K562 (cell line): ENCODE measurements around the gene MYOM3. TPM values are rescaled to one million over a fixed set of nuclear protein-coding genes. Genes with fewer than 3 reads are reported as not detected.
A peak's percentile ranks its signal among the peaks of the same experiment; 100 is the strongest.

ENCODE experiments used
- ATAC-seq: fragments of 200-7000 bp; cut with Tn5 transposase; 3 replicates; pipeline ENCODE4 v1.9.1; 2020; ENCODE audit warnings: moderate library complexity
- BruUV-seq: library from RNA; stranded (reverse); fragments of 400-500 nt; replicated peaks from 2 replicates; lab custom pipeline; 2021; lab: Mats Ljungman, UMichigan
- CTCF ChIA-PET: fragments of 300-600 bp; formaldehyde crosslinking; extraction: SDS; loops from one replicate; lab custom pipeline; 2021; ENCODE audit warnings: low intra/inter-chr PET ratio; lab: Yijun Ruan, JAX
- POLR2A ChIA-PET: fragments of 300-600, 350-650 bp; sonication (Branson Sonifier 250); formaldehyde crosslinking; extraction: SDS; loops from one replicate; lab custom pipeline; 2021; ENCODE audit warnings: antibody characterized with exemption, inconsistent platforms; lab: Yijun Ruan, JAX
- DNase-seq, 4 experiments: peaks; one replicate each; pipeline versions ENCODE4 v3.0.0 to v3.0.0-alpha.2; 2011 to 2018; ENCODE audit warnings: low spot score in 3 of 4, mixed read lengths in 3 of 4; ENCODE audit errors: extremely low read depth in 1 of 4
- FAIRE-seq: peaks from 2 replicates; lab custom pipeline; 2011; peaks lifted over from hg19 to GRCh38; lab: Jason Lieb, UNC
- H2AFZ ChIP-seq: 2 replicates; pipeline ENCODE4 v1.6.0; 2011; ENCODE audit warnings: low read depth, low read length, control low read depth, inconsistent platforms
- H3K27ac ChIP-seq: fragments of 200-600 bp; 3 replicates; pipeline ENCODE4 v1.8.0; 2011; ENCODE audit warnings: low read depth, mild to moderate bottlenecking, control low read depth, inconsistent platforms, low read length, moderate library complexity, mixed read lengths; ENCODE audit errors: extremely low read depth
- H3K27me3 ChIP-seq, 2 experiments: fragments of 300-600 bp in 1 of 2; 2 replicates in 1 of 2; 3 replicates in 1 of 2; pipeline versions ENCODE4 v1.6.0 to v1.8.0; 2011; ENCODE audit warnings: inconsistent platforms in 2 of 2, low read length in 2 of 2, mild to moderate bottlenecking in 1 of 2, mixed read lengths in 1 of 2, moderate library complexity in 1 of 2; ENCODE audit not compliant: control insufficient read depth in 2 of 2, insufficient read depth in 2 of 2
- H3K36me3 ChIP-seq: fragments of 300-600 bp; 3 replicates; pipeline ENCODE4 v1.8.0; 2011; ENCODE audit warnings: mild to moderate bottlenecking, low read length, inconsistent platforms; ENCODE audit not compliant: control insufficient read depth, insufficient read depth
- H3K4me1 ChIP-seq, 2 experiments: fragments of 200-600 bp in 1 of 2; replicated peaks in 1 of 2; 2 replicates in 1 of 2; 3 replicates in 1 of 2; pipeline versions ENCODE4 v1.5.1 to v1.8.0; 2011; ENCODE audit warnings: inconsistent platforms in 2 of 2, low read length in 2 of 2, mild to moderate bottlenecking in 1 of 2, mixed read lengths in 1 of 2, moderate library complexity in 1 of 2; ENCODE audit not compliant: control insufficient read depth in 2 of 2, insufficient read depth in 2 of 2
- H3K4me2 ChIP-seq: 2 replicates; pipeline ENCODE4 v1.6.1; 2011; ENCODE audit warnings: low read length, control low read depth, inconsistent platforms, mixed read lengths; ENCODE audit not compliant: insufficient read depth
- H3K4me3 ChIP-seq: fragments of 200-600 bp; sonication (generic), shearing (Covaris generic); 2 replicates; pipeline ENCODE4 v1.5.1; 2016; ENCODE audit warnings: control low read depth, inconsistent platforms
- H3K79me2 ChIP-seq: fragments of 200-600 bp; 3 replicates; pipeline ENCODE4 v1.8.0; 2011; ENCODE audit warnings: low read length, inconsistent platforms; ENCODE audit not compliant: control insufficient read depth, insufficient read depth
- H3K9ac ChIP-seq, 2 experiments: 2 replicates each; pipeline versions ENCODE4 v1.6.0 to v1.6.1; 2011; ENCODE audit warnings: low read depth in 2 of 2, low read length in 2 of 2, control low read depth in 1 of 2, inconsistent platforms in 1 of 2, mild to moderate bottlenecking in 1 of 2, mixed read lengths in 1 of 2; ENCODE audit not compliant: insufficient read depth in 1 of 2
- H3K9me1 ChIP-seq: one replicate; pipeline ENCODE4 v1.6.0; 2011; ENCODE audit warnings: inconsistent platforms, mild to moderate bottlenecking, low read length, moderate library complexity; ENCODE audit not compliant: control insufficient read depth, insufficient read depth
- H3K9me3 ChIP-seq: replicated peaks from 2 replicates; pipeline ENCODE4 v1.5.1; 2011; ENCODE audit warnings: low read depth, low read length, inconsistent platforms; ENCODE audit not compliant: control insufficient read depth, insufficient read depth
- H4K20me1 ChIP-seq: replicated peaks from 2 replicates; pipeline ENCODE4 v1.6.1; 2011; ENCODE audit warnings: low read length, inconsistent platforms, mixed read lengths; ENCODE audit not compliant: control insufficient read depth, insufficient read depth
- FOXK2 ChIP-seq, 2 experiments: fragments of 450-650 bp; IDR thresholded peaks in 1 of 2; conservative IDR thresholded peaks in 1 of 2; 2 replicates each; pipeline ENCODE4 v1.6.1; 2016; ENCODE audit warnings: low read depth in 2 of 2, mild to moderate bottlenecking in 1 of 2
- GTF2A2 ChIP-seq: IDR thresholded peaks from 2 replicates; pipeline ENCODE4 v1.6.1; 2016; ENCODE audit warnings: mild to moderate bottlenecking, missing genetic modification characterization, missing compliant biosample characterization
- MEF2D ChIP-seq: conservative IDR thresholded peaks from 2 replicates; pipeline ENCODE4 v1.6.1; 2016; ENCODE audit warnings: low read depth, missing genetic modification characterization, missing compliant biosample characterization
- YY1 ChIP-seq, 3 experiments: IDR thresholded peaks; 2 replicates each; pipeline ENCODE4 v1.6.1; 2011; ENCODE audit warnings: low read length in 2 of 3, mild to moderate bottlenecking in 2 of 3, moderate library complexity in 2 of 3, borderline replicate concordance in 1 of 3, control low read depth in 1 of 3, low read depth in 1 of 3; ENCODE audit not compliant: insufficient read depth in 3 of 3, insufficient replicate concordance in 2 of 3, control insufficient read depth in 1 of 3, insufficient read length in 1 of 3; ENCODE audit errors: extremely low read depth in 1 of 3
- WGBS: fragments of 100-300 bp; shearing (Covaris generic); methylation state at CpG from one replicate; pipeline ENCODE4 v1.1.6; 2016; ENCODE audit warnings: low coverage, mixed read lengths; ENCODE audit not compliant: insufficient coverage; ENCODE audit errors: missing lambda C conversion rate; 5-methylcytosine and 5-hydroxymethylcytosine counted together
- in situ Hi-C: fragments of 300-500 bp; cut with MboI; formaldehyde crosslinking; loops from 4 replicates; pipeline ENCODE4 v1.15.0; 2018; ENCODE audit warnings: inconsistent platforms, mixed read lengths
- intact Hi-C: fragments of 100-400 bp; cut with micrococcal nuclease; formaldehyde crosslinking; loops from 2 replicates; pipeline ENCODE4 v1.14.2; 2022
- polyA plus RNA-seq, 8 experiments: library from polyadenylated mRNA; depleted of rRNA in 4 of 8; stranded (reverse) in 5 of 8; unstranded in 3 of 8; fragments of >200 nt; fragmentation: Nextera tagmentation in 2 of 8; fragmentation: Illumina TruSeq in 1 of 8; extraction: Ambion mirVana in 2 of 8; extraction: Trizol in 1 of 8; gene quantifications; 2 replicates each; pipeline versions ENCODE4 v1.2.1 to v1.2.3, GENCODE V29; 2011 to 2014; ENCODE audit warnings: inconsistent platforms in 1 of 8, missing spikeins in 1 of 8
- total RNA-seq, 7 experiments: library from RNA; depleted of rRNA in 6 of 7; stranded (reverse); fragments of >200 nt in 6 of 7; fragmentation: Illumina TruSeq in 2 of 7; extraction: Trizol in 2 of 7; gene quantifications; 2 replicates each; pipeline versions ENCODE4 v1.2.1 to v1.2.3, GENCODE V29; 2011 to 2021; ENCODE audit warnings: low replicate concordance in 1 of 7
- TF ChIP-seq, protein P1 (sequence below): fragments of 450-650 bp; IDR thresholded peaks from 2 replicates; pipeline ENCODE4 v1.6.1; 2016; ENCODE audit warnings: mild to moderate bottlenecking, moderate library complexity

The MYOM3 gene
- total and polyA plus RNA-seq, 9 of the 15 experiments (the other 6 are each of a cell fraction or from before 2014, with no cell fraction given) = 0.01 TPM; not detected in 8

- Histone ChIP-seq H4K20me1 (0 out of 2 replicates have a peak, but pooled peaks cover 2% of the 10 kb centered on the region), H3K27ac (no peak overlapping the region), H3K9me1 (no peaks in the 10 kb centered on the region), H2AFZ (no peak overlapping the region), H3K79me2 (no peaks in the 10 kb centered on the region), H3K9ac (peak overlapping the region in 1 of 2 experiments; percentile 7; a peak in 1 of 4 replicates), H3K4me1 (no peaks in the 10 kb centered on the region), H3K4me2 (no peak overlapping the region), H3K9me3 (no peaks in the 10 kb centered on the region), H3K27me3 (peaks cover 49 to 78% of the 10 kb centered on the region in 2 experiments; a peak in 4 of 5 replicates), H3K36me3 (no peaks in the 10 kb centered on the region), H3K4me3 (no peak overlapping the region)
- no peak for DNase-seq
- no peak for FAIRE-seq
- intact Hi-C loops (no loop called here), in situ Hi-C loops (no loop called here)
- ChIA-PET POLR2A (interaction anchor here (0.6 kb wide), 1 partner anchor 73 kb away, joined by 3 read pairs; no protein-coding TSS in a partner anchor), CTCF (no interaction called here)
- ATAC-seq = peak; percentile 44; the same call in 1 of the 3 replicates
- WGBS = 1% methylated on average over 7 of the region's 7 CpGs
- TF ChIP-seq FOXK2 (conservative IDR thresholded peaks at IDR 0.05 in 1 of 2, IDR thresholded peaks at IDR 0.05 in 1 of 2; ENCODE audit: low read depth in 2 of 2) (no peak), GTF2A2 (no peak), MEF2D (no peak), YY1 (IDR thresholded peaks at IDR 0.05; ENCODE audit: borderline replicate concordance in 1 of 3, control insufficient read depth in 1 of 3, extremely low read depth in 1 of 3, insufficient read depth in 3 of 3, insufficient read length in 1 of 3, insufficient replicate concordance in 2 of 3, low read depth in 1 of 3, low read length in 2 of 3) (no peak)
- TF ChIP-seq, protein P1, sequence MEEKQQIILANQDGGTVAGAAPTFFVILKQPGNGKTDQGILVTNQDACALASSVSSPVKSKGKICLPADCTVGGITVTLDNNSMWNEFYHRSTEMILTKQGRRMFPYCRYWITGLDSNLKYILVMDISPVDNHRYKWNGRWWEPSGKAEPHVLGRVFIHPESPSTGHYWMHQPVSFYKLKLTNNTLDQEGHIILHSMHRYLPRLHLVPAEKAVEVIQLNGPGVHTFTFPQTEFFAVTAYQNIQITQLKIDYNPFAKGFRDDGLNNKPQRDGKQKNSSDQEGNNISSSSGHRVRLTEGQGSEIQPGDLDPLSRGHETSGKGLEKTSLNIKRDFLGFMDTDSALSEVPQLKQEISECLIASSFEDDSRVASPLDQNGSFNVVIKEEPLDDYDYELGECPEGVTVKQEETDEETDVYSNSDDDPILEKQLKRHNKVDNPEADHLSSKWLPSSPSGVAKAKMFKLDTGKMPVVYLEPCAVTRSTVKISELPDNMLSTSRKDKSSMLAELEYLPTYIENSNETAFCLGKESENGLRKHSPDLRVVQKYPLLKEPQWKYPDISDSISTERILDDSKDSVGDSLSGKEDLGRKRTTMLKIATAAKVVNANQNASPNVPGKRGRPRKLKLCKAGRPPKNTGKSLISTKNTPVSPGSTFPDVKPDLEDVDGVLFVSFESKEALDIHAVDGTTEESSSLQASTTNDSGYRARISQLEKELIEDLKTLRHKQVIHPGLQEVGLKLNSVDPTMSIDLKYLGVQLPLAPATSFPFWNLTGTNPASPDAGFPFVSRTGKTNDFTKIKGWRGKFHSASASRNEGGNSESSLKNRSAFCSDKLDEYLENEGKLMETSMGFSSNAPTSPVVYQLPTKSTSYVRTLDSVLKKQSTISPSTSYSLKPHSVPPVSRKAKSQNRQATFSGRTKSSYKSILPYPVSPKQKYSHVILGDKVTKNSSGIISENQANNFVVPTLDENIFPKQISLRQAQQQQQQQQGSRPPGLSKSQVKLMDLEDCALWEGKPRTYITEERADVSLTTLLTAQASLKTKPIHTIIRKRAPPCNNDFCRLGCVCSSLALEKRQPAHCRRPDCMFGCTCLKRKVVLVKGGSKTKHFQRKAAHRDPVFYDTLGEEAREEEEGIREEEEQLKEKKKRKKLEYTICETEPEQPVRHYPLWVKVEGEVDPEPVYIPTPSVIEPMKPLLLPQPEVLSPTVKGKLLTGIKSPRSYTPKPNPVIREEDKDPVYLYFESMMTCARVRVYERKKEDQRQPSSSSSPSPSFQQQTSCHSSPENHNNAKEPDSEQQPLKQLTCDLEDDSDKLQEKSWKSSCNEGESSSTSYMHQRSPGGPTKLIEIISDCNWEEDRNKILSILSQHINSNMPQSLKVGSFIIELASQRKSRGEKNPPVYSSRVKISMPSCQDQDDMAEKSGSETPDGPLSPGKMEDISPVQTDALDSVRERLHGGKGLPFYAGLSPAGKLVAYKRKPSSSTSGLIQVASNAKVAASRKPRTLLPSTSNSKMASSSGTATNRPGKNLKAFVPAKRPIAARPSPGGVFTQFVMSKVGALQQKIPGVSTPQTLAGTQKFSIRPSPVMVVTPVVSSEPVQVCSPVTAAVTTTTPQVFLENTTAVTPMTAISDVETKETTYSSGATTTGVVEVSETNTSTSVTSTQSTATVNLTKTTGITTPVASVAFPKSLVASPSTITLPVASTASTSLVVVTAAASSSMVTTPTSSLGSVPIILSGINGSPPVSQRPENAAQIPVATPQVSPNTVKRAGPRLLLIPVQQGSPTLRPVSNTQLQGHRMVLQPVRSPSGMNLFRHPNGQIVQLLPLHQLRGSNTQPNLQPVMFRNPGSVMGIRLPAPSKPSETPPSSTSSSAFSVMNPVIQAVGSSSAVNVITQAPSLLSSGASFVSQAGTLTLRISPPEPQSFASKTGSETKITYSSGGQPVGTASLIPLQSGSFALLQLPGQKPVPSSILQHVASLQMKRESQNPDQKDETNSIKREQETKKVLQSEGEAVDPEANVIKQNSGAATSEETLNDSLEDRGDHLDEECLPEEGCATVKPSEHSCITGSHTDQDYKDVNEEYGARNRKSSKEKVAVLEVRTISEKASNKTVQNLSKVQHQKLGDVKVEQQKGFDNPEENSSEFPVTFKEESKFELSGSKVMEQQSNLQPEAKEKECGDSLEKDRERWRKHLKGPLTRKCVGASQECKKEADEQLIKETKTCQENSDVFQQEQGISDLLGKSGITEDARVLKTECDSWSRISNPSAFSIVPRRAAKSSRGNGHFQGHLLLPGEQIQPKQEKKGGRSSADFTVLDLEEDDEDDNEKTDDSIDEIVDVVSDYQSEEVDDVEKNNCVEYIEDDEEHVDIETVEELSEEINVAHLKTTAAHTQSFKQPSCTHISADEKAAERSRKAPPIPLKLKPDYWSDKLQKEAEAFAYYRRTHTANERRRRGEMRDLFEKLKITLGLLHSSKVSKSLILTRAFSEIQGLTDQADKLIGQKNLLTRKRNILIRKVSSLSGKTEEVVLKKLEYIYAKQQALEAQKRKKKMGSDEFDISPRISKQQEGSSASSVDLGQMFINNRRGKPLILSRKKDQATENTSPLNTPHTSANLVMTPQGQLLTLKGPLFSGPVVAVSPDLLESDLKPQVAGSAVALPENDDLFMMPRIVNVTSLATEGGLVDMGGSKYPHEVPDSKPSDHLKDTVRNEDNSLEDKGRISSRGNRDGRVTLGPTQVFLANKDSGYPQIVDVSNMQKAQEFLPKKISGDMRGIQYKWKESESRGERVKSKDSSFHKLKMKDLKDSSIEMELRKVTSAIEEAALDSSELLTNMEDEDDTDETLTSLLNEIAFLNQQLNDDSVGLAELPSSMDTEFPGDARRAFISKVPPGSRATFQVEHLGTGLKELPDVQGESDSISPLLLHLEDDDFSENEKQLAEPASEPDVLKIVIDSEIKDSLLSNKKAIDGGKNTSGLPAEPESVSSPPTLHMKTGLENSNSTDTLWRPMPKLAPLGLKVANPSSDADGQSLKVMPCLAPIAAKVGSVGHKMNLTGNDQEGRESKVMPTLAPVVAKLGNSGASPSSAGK = no peak
- BruUV-seq = no TSS peak
These were observed 46.6 kb downstream of the MYOM3 start for GRCh38 chr1:24065304-24065703.
